SK-N-SH treated with all-trans-retinoic acid at 6 μM for 48 hours (cell line): ENCODE data around the gene CNTN4.

ENCODE experiments used
- ATAC-seq: fragments of 200-7000 bp; cut with Tn5 transposase; 3 replicates; pipeline ENCODE4 v1.9.1; 2020; ENCODE audit warnings: mild to moderate bottlenecking, moderate library complexity
- BACH2 ChIP-seq: fragments of 250-450 bp; sonication (Bioruptor Pico); IDR thresholded peaks from 2 replicates; pipeline ENCODE4 v1.9.0; 2021; ENCODE audit warnings: mild to moderate bottlenecking, borderline replicate concordance
- CSDC2 ChIP-seq: fragments of 250-450 bp; sonication (Bioruptor Pico); IDR thresholded peaks from 2 replicates; pipeline ENCODE4 v1.5.0; 2020; ENCODE audit warnings: mild to moderate bottlenecking, moderate library complexity
- ESRRG ChIP-seq: fragments of 250-450 bp; sonication (Bioruptor Pico); IDR thresholded peaks from 2 replicates; pipeline ENCODE4 v1.6.1; 2021; ENCODE audit warnings: mild to moderate bottlenecking
- GLIS3 ChIP-seq: fragments of 250-450 bp; sonication (Bioruptor Pico); IDR thresholded peaks from 2 replicates; pipeline ENCODE4 v1.5.0; 2020; ENCODE audit warnings: mild to moderate bottlenecking, moderate library complexity
- ISL1 ChIP-seq: fragments of 250-450 bp; sonication (Bioruptor Pico); IDR thresholded peaks from 2 replicates; pipeline ENCODE4 v2.1.2; 2022; ENCODE audit warnings: mild to moderate bottlenecking, moderate library complexity
- PPARA ChIP-seq: fragments of 250-450 bp; sonication (Bioruptor Pico); IDR thresholded peaks from 2 replicates; pipeline ENCODE4 v1.5.0; 2020; ENCODE audit warnings: mild to moderate bottlenecking, borderline replicate concordance
- RARB ChIP-seq: fragments of 250-450 bp; sonication (Bioruptor Pico); IDR thresholded peaks from 2 replicates; pipeline ENCODE4 v1.8.0; 2021; ENCODE audit warnings: mild to moderate bottlenecking, moderate library complexity
- SNAI2 ChIP-seq: fragments of 250-450 bp; sonication (Bioruptor Pico); IDR thresholded peaks from 2 replicates; pipeline ENCODE4 v1.5.0; 2020; ENCODE audit warnings: mild to moderate bottlenecking, moderate library complexity
- TCF4 ChIP-seq: fragments of 250-450 bp; sonication (Bioruptor Pico); IDR thresholded peaks from 2 replicates; pipeline ENCODE4 v1.8.0; 2021; ENCODE audit warnings: mild to moderate bottlenecking, moderate library complexity, borderline replicate concordance
- TOX ChIP-seq: fragments of 250-450 bp; sonication (Bioruptor Pico); IDR thresholded peaks from 2 replicates; pipeline ENCODE4 v1.8.0; 2021; ENCODE audit warnings: mild to moderate bottlenecking, moderate library complexity, borderline replicate concordance
- ZFP30 ChIP-seq: fragments of 450-650 bp; formaldehyde crosslinking; IDR thresholded peaks from 2 replicates; pipeline ENCODE4 v1.5.0; 2022; ENCODE audit warnings: mild to moderate bottlenecking, moderate library complexity
- ZNF565 ChIP-seq: fragments of 450-650 bp; formaldehyde crosslinking; conservative IDR thresholded peaks from 2 replicates; pipeline ENCODE4 v1.5.0; 2020; ENCODE audit warnings: low read depth, mild to moderate bottlenecking, moderate library complexity
- ZNF70 ChIP-seq: fragments of 450-650 bp; formaldehyde crosslinking; IDR thresholded peaks from 2 replicates; pipeline ENCODE4 v1.5.0; 2020; ENCODE audit warnings: mild to moderate bottlenecking, moderate library complexity
- ZNF8 ChIP-seq: fragments of 450-650 bp; formaldehyde crosslinking; IDR thresholded peaks from 2 replicates; pipeline ENCODE4 v1.5.0; 2020; ENCODE audit warnings: mild to moderate bottlenecking, moderate library complexity
- TF ChIP-seq, protein P1 (sequence below): fragments of 250-450 bp; sonication (Bioruptor Pico); IDR thresholded peaks from 2 replicates; pipeline ENCODE4 v1.5.1; 2021; ENCODE audit warnings: mild to moderate bottlenecking, moderate library complexity
- TF ChIP-seq, protein P2 (sequence below): fragments of 250-450 bp; sonication (Bioruptor Pico); IDR thresholded peaks from 2 replicates; pipeline ENCODE4 v1.8.0; 2020; ENCODE audit warnings: mild to moderate bottlenecking, moderate library complexity, borderline replicate concordance
- TF ChIP-seq, protein P3 (sequence below): fragments of 250-450 bp; sonication (Bioruptor Pico); IDR thresholded peaks from 2 replicates; pipeline ENCODE4 v1.5.0; 2020; ENCODE audit warnings: mild to moderate bottlenecking, moderate library complexity
- TF ChIP-seq, protein P4 (sequence below): fragments of 250-450 bp; sonication (Bioruptor Pico); IDR thresholded peaks from 2 replicates; pipeline ENCODE4 v1.5.1; 2020; ENCODE audit warnings: low read depth, mild to moderate bottlenecking, moderate library complexity
- TF ChIP-seq, protein P5 (sequence below): fragments of 250-450 bp; sonication (Bioruptor Pico); IDR thresholded peaks from 2 replicates; pipeline ENCODE4 v1.8.0; 2021; ENCODE audit warnings: low read depth, mild to moderate bottlenecking, moderate library complexity, borderline replicate concordance

Gene CNTN4

DNA sequence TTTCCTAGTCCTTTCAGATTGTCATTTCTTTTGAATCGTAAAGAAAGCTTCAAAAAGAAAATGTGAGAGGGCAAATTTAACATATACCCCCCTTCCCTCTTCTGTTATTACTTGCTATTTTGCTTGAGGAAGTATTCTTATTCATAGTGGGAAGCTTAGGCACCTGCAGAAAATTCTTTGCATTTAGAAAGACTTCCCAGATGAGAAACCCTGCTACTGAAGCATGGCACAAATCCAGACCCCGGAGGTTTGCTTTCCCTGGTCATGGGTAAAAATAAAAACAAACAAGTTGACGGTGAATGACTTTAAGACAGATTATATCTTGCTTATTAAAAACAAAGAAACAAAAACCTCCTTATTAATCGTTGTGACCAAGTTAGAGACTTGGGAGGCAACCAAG is 917.6 kb downstream of the CNTN4 start (continued):
- no peak for TF ChIP-seq PPARA
- TF ChIP-seq ESRRG (CRISPR knock-in tag), result no peak
- TF ChIP-seq TOX (CRISPR knock-in tag), result no peak
- TF ChIP-seq, protein P1, sequence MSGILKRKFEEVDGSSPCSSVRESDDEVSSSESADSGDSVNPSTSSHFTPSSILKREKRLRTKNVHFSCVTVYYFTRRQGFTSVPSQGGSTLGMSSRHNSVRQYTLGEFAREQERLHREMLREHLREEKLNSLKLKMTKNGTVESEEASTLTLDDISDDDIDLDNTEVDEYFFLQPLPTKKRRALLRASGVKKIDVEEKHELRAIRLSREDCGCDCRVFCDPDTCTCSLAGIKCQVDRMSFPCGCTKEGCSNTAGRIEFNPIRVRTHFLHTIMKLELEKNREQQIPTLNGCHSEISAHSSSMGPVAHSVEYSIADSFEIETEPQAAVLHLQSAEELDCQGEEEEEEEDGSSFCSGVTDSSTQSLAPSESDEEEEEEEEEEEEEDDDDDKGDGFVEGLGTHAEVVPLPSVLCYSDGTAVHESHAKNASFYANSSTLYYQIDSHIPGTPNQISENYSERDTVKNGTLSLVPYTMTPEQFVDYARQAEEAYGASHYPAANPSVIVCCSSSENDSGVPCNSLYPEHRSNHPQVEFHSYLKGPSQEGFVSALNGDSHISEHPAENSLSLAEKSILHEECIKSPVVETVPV, result no peak
- no peak for TF ChIP-seq ZNF8 (CRISPR knock-in tag)
- no peak for TF ChIP-seq BACH2 (CRISPR knock-in tag)

DNA sequence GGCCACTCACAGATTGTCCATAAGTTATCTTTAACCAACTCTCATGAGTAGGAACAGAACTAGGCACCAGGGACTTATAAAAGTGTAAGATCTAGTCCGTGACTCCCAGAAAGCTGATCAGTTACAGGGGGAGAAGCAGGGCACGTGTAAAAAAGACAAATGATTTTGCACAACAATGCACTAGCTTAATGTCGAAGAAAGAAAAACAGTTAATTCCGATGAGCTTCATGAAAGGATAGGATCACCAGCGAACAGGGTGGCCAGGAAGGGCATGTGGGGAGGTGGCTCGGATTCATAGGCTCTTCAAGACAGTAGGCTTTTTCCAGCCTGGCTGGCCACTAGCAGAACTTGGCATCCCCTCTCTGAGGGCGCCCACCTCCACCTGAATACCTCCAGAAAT is 921.5 kb downstream of the CNTN4 start:
- TF ChIP-seq ZFP30 (CRISPR knock-in tag) (no peak), TCF4 (no peak), TOX (CRISPR knock-in tag) (no peak)
- no peak for ATAC-seq

DNA sequence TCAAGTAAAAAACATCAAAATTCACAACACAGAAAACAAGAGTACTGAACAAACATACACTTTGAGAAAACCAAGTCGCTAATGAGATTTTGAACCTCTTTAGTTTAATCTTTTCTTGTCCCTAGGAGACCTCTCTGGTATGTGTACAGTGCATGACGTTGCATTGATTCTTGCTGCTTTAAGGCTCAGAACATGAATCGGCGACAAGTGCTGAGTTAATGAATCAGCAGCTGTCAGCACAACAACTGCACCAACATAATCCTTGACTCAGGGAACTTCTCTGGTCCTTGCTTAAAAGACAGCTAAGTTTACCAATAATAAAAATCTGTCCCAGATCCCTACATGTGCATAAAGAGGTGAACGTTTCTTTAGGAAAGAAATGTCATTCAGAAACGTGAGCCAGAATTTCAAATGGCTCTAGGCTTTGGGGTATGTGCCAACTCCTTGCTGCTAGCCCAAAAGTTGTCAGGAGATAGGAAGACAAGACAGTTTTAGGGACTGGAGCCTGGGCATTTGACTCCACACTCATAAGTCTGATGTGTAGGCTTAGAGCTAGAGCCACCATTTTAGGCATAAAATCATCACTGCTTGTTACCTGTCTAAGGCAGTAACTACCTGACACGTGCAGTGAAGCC is 924.6 kb downstream of the CNTN4 start:
- ATAC-seq, result no peak
- TF ChIP-seq ZNF8 (CRISPR knock-in tag) (no peak), TCF4 (no peak), BACH2 (CRISPR knock-in tag) (no peak), SNAI2 (CRISPR knock-in tag) (no peak), ZNF565 (no peak), CSDC2 (CRISPR knock-in tag) (no peak), ESRRG (CRISPR knock-in tag) (no peak), ISL1 (CRISPR knock-in tag) (no peak), RARB (CRISPR knock-in tag) (no peak), ZNF70 (CRISPR knock-in tag) (no peak), PPARA (no peak), TOX (CRISPR knock-in tag) (no peak), GLIS3 (CRISPR knock-in tag) (no peak)
- TF ChIP-seq, protein P2, sequence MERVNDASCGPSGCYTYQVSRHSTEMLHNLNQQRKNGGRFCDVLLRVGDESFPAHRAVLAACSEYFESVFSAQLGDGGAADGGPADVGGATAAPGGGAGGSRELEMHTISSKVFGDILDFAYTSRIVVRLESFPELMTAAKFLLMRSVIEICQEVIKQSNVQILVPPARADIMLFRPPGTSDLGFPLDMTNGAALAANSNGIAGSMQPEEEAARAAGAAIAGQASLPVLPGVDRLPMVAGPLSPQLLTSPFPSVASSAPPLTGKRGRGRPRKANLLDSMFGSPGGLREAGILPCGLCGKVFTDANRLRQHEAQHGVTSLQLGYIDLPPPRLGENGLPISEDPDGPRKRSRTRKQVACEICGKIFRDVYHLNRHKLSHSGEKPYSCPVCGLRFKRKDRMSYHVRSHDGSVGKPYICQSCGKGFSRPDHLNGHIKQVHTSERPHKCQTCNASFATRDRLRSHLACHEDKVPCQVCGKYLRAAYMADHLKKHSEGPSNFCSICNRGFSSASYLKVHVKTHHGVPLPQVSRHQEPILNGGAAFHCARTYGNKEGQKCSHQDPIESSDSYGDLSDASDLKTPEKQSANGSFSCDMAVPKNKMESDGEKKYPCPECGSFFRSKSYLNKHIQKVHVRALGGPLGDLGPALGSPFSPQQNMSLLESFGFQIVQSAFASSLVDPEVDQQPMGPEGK, result no peak
- TF ChIP-seq, protein P1, result no peak
- TF ChIP-seq, protein P3, sequence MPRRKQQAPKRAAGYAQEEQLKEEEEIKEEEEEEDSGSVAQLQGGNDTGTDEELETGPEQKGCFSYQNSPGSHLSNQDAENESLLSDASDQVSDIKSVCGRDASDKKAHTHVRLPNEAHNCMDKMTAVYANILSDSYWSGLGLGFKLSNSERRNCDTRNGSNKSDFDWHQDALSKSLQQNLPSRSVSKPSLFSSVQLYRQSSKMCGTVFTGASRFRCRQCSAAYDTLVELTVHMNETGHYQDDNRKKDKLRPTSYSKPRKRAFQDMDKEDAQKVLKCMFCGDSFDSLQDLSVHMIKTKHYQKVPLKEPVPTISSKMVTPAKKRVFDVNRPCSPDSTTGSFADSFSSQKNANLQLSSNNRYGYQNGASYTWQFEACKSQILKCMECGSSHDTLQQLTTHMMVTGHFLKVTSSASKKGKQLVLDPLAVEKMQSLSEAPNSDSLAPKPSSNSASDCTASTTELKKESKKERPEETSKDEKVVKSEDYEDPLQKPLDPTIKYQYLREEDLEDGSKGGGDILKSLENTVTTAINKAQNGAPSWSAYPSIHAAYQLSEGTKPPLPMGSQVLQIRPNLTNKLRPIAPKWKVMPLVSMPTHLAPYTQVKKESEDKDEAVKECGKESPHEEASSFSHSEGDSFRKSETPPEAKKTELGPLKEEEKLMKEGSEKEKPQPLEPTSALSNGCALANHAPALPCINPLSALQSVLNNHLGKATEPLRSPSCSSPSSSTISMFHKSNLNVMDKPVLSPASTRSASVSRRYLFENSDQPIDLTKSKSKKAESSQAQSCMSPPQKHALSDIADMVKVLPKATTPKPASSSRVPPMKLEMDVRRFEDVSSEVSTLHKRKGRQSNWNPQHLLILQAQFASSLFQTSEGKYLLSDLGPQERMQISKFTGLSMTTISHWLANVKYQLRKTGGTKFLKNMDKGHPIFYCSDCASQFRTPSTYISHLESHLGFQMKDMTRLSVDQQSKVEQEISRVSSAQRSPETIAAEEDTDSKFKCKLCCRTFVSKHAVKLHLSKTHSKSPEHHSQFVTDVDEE (CRISPR knock-in tag), result no peak
- TF ChIP-seq, protein P4, sequence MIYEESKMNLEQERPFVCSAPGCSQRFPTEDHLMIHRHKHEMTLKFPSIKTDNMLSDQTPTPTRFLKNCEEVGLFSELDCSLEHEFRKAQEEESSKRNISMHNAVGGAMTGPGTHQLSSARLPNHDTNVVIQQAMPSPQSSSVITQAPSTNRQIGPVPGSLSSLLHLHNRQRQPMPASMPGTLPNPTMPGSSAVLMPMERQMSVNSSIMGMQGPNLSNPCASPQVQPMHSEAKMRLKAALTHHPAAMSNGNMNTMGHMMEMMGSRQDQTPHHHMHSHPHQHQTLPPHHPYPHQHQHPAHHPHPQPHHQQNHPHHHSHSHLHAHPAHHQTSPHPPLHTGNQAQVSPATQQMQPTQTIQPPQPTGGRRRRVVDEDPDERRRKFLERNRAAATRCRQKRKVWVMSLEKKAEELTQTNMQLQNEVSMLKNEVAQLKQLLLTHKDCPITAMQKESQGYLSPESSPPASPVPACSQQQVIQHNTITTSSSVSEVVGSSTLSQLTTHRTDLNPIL (CRISPR knock-in tag), result no peak
- TF ChIP-seq, protein P5, sequence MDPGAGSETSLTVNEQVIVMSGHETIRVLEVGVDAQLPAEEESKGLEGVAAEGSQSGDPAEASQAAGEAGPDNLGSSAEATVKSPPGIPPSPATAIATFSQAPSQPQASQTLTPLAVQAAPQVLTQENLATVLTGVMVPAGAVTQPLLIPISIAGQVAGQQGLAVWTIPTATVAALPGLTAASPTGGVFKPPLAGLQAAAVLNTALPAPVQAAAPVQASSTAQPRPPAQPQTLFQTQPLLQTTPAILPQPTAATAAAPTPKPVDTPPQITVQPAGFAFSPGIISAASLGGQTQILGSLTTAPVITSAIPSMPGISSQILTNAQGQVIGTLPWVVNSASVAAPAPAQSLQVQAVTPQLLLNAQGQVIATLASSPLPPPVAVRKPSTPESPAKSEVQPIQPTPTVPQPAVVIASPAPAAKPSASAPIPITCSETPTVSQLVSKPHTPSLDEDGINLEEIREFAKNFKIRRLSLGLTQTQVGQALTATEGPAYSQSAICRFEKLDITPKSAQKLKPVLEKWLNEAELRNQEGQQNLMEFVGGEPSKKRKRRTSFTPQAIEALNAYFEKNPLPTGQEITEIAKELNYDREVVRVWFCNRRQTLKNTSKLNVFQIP, result no peak
